ENCODE results near the gene RNF181.

RNF181 gene

GRCh38 chr2:85619617-85620016 is 24.1 kb downstream of the RNF181 start:
- no peak for TF ChIP-seq CTCF (conservative IDR thresholded peaks at IDR 0.05; ENCODE audit: low read depth, low read length)
- H3K4me3 ChIP-seq (ENCODE audit: low read length) = no peak overlapping the region
- DNase-seq (ENCODE audit: low read depth) = no peak

GRCh38 chr2:85621338-85621737 is 25.8 kb downstream of the RNF181 start:
- TF ChIP-seq CTCF (conservative IDR thresholded peaks at IDR 0.05; ENCODE audit: low read depth, low read length) = no peak
- no peak for DNase-seq (ENCODE audit: low read depth)
- no peak overlapping the region for H3K4me3 ChIP-seq (ENCODE audit: low read length)

DNA sequence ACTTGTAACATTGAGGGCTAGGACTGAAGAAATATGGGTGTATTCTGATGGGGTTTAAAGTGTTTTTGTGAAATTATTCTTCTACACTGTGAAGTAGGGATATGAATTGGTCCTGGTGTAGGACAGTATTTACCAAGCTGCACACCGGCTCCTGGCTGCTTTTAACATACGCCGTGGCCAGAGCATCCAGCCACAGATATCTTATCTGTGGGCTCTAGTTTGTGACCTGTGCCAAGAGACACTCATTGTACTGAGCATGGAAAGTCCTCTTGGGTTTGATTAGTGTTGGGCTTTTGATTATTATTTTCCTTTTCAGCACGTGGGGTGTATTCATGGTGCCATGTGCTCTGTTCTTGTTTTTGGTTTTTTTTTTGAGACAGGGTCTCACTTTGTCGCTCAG is 28.4 kb downstream of the RNF181 start:
- DNase-seq (ENCODE audit: low read depth) = no peak
- no peak overlapping the region for H3K4me3 ChIP-seq (ENCODE audit: low read length)
- TF ChIP-seq CTCF (conservative IDR thresholded peaks at IDR 0.05; ENCODE audit: low read depth, low read length) = no peak

GRCh38 chr2:85628658-85629057 is 33.1 kb downstream of the RNF181 start:
- DNase-seq (ENCODE audit: low read depth) = no peak
- no peak overlapping the region for H3K4me3 ChIP-seq (ENCODE audit: low read length)
- TF ChIP-seq CTCF (conservative IDR thresholded peaks at IDR 0.05; ENCODE audit: low read depth, low read length) = no peak

DNA sequence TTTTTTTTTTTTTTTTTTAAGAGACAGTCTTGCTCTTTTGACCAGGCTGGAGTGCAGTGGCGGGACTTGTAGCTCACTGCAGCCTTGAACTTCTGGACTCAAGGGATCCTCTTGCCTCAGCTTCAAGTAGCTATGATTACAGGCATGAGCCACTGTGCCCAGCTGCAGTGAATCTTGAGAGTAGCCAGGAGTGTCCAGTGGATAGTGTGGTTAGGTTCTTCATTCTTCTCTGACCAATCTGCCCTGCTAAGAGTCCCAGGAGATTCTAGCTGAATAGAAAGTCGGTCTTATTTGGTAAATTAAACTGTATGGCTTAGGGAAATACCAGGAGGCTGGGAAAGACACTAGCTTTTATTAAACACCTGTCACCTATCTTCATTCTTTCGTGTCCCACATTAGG is 35.8 kb downstream of the RNF181 start:
- no peak for DNase-seq (ENCODE audit: low read depth)
- TF ChIP-seq CTCF (conservative IDR thresholded peaks at IDR 0.05; ENCODE audit: low read depth, low read length) = no peak
- H3K4me3 ChIP-seq (ENCODE audit: low read length) = no peak overlapping the region

GRCh38 chr2:85635011-85635410 is 39.5 kb downstream of the RNF181 start:
- no peak for TF ChIP-seq CTCF (conservative IDR thresholded peaks at IDR 0.05; ENCODE audit: low read depth, low read length)
- no peak overlapping the region for H3K4me3 ChIP-seq (ENCODE audit: low read length)
- no peak for DNase-seq (ENCODE audit: low read depth)

DNA sequence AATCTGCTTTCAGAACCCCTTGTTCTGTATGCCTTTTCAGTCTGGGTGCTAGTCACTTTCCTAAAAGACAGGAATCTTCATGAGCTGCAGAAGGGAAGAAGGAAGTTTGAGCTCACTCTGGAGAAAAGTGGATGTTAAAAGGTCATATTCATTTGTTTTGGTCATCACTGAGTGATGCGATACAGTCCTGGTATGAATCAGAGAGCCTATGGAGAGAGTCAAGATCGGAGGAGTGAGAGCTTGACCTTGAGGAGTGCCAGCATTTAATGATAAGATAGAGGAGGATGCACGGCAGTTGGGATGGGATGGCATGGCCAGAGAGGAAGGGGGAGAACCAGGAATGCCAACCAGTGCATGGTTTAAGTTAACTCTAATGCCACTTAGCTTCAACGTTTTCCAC is 40.1 kb downstream of the RNF181 start:
- DNase-seq (ENCODE audit: low read depth) = no peak

More for the DNA sequence above, 40.1 kb downstream of the RNF181 start:
- TF ChIP-seq CTCF (conservative IDR thresholded peaks at IDR 0.05; ENCODE audit: low read depth, low read length) = no peak
- no peak overlapping the region for H3K4me3 ChIP-seq (ENCODE audit: low read length)

All from retinal pigment epithelial cell (primary cell).